OCI-LY1 (cell line): ENCODE measurements around the gene LPIN1.
"Not testable (repeated sequence)": the region's sequence is repeated elsewhere in the genome, so short reads cannot be mapped to it uniquely, and the experiment has no call there.

Experiments used
- H2AFZ ChIP-seq: fragments of 200-600 bp; sonication (generic), shearing (Covaris generic); 2 replicates; pipeline ENCODE4 v1.6.0; 2014; ENCODE audit warnings: antibody characterized with exemption, mild to moderate bottlenecking, low read length
- H3F3A ChIP-seq: fragments of 200-600 bp; sonication (generic), shearing (Covaris generic); 2 replicates; pipeline ENCODE4 v1.6.0; 2014; ENCODE audit warnings: mild to moderate bottlenecking, antibody characterized with exemption, low read length, moderate library complexity; ENCODE audit not compliant: insufficient read depth
- H3K27ac ChIP-seq: fragments of 200-600 bp; sonication (generic); 2 replicates; pipeline ENCODE4 v1.5.1; 2014; ENCODE audit warnings: low read length, mixed run types, mild to moderate bottlenecking, low read depth; ENCODE audit not compliant: poor library complexity, severe bottlenecking
- H3K27me3 ChIP-seq: fragments of 200-600 bp; sonication (generic); 2 replicates; pipeline ENCODE4 v1.6.0; 2014; ENCODE audit warnings: antibody characterized with exemption, mild to moderate bottlenecking, low read length, moderate library complexity; ENCODE audit not compliant: insufficient read depth
- H3K36me3 ChIP-seq: fragments of 200-600 bp; sonication (generic); 2 replicates; pipeline ENCODE4 v1.6.1; 2014; ENCODE audit warnings: mild to moderate bottlenecking, antibody characterized with exemption, low read length, moderate library complexity, mixed read lengths; ENCODE audit not compliant: insufficient read depth
- H3K4me1 ChIP-seq: fragments of 200-600 bp; sonication (generic); 2 replicates; pipeline ENCODE4 v1.5.1; 2014; ENCODE audit warnings: mild to moderate bottlenecking, low read length, moderate library complexity; ENCODE audit not compliant: insufficient read depth, severe bottlenecking
- H3K4me2 ChIP-seq: fragments of 200-600 bp; sonication (generic), shearing (Covaris generic); 2 replicates; pipeline ENCODE4 v1.6.1; 2014; ENCODE audit warnings: low read length
- H3K4me3 ChIP-seq: fragments of 200-600 bp; sonication (generic); 2 replicates; pipeline ENCODE4 v1.5.1; 2014; ENCODE audit warnings: low read length, low read depth, mild to moderate bottlenecking, mixed read lengths; ENCODE audit not compliant: poor library complexity, severe bottlenecking
- H3K79me2 ChIP-seq: fragments of 200-600 bp; shearing (Covaris generic); 2 replicates; pipeline ENCODE4 v1.6.1; 2016; ENCODE audit warnings: mixed run types, low read length, mixed read lengths; ENCODE audit not compliant: insufficient read depth
- H3K9ac ChIP-seq: fragments of 200-600 bp; sonication (generic), shearing (Covaris generic); 2 replicates; pipeline ENCODE4 v1.6.1; 2014; ENCODE audit warnings: mild to moderate bottlenecking, low read length, mixed read lengths
- H3K9me2 ChIP-seq: fragments of 200-600 bp; sonication (generic), shearing (Covaris generic); 2 replicates; pipeline ENCODE4 v1.6.1; 2014; ENCODE audit warnings: low read depth, mild to moderate bottlenecking, low read length, mixed read lengths
- H3K9me3 ChIP-seq: fragments of 200-600 bp; shearing (Covaris generic); 2 replicates; pipeline ENCODE4 v1.6.1; 2014; ENCODE audit warnings: low read length, mixed read lengths
- H4K20me1 ChIP-seq: fragments of 200-600 bp; sonication (generic), shearing (Covaris generic); 2 replicates; pipeline ENCODE4 v1.6.0; 2016; ENCODE audit warnings: mild to moderate bottlenecking, low read length; ENCODE audit not compliant: insufficient read depth
- CTCF ChIP-seq: fragments of 200-600 bp; sonication (generic), shearing (Covaris generic); IDR thresholded peaks from 2 replicates; pipeline ENCODE4 v1.5.1; 2017; ENCODE audit warnings: mild to moderate bottlenecking, antibody characterized with exemption, low read length, moderate library complexity, mixed read lengths
- EZH2 ChIP-seq: fragments of 200-600 bp; sonication (generic), shearing (Covaris generic); IDR thresholded peaks from 2 replicates; pipeline ENCODE4 v1.8.0; 2017; ENCODE audit warnings: borderline replicate concordance, mixed run types, mild to moderate bottlenecking, antibody characterized with exemption, low read length, moderate library complexity, mixed read lengths

LPIN1 gene

GRCh38 chr2:11758647-11759046 lies 12.2 kb downstream of the LPIN1 start:
- H3K79me2 ChIP-seq, result peaks cover 37% of the 10 kb centered on the region

GRCh38 chr2:11759182-11759975 lies 12.9 kb downstream of the LPIN1 start:
- H2AFZ ChIP-seq, H3K27ac ChIP-seq, H4K20me1 ChIP-seq, H3F3A ChIP-seq, H3K4me3 ChIP-seq, H3K9me2 ChIP-seq, H3K9me3 ChIP-seq, H3K9ac ChIP-seq, H3K27me3 ChIP-seq, H3K4me2 ChIP-seq: not testable (repeated sequence)
- Histone ChIP-seq H3K36me3 (peaks cover 20% of the 10 kb centered on the region), H3K4me1 (peaks cover 35% of the 10 kb centered on the region), H3K79me2 (peaks cover 37% of the 10 kb centered on the region)

More at GRCh38 chr2:11758647-11759046, 12.2 kb downstream of the LPIN1 start:
- H3K9me2 ChIP-seq, result no peaks in the 10 kb centered on the region
- H3K9me3 ChIP-seq, result 0 out of 2 replicates have a peak, but pooled peaks cover 3% of the 10 kb centered on the region
- H3K9ac ChIP-seq, result no peak overlapping the region
- H4K20me1 ChIP-seq, result no peaks in the 10 kb centered on the region
- H3K27ac ChIP-seq, result no peak overlapping the region
- H3K4me3 ChIP-seq, result no peak overlapping the region
- H3K4me2 ChIP-seq, result no peak overlapping the region
- TF ChIP-seq CTCF, result no peak
- no peak for TF ChIP-seq EZH2
- H3K4me1 ChIP-seq, result peaks cover 42% of the 10 kb centered on the region
- no peaks in the 10 kb centered on the region for H3K27me3 ChIP-seq
- no peak overlapping the region for H2AFZ ChIP-seq
- no peaks in the 10 kb centered on the region for H3F3A ChIP-seq
- peaks cover 20% of the 10 kb centered on the region for H3K36me3 ChIP-seq

- H3F3A ChIP-seq, result no peaks in the 10 kb centered on the region
- H3K9me2 ChIP-seq, result no peaks in the 10 kb centered on the region
- H2AFZ ChIP-seq, result no peak overlapping the region
- peak overlapping the region; percentile 8 for H3K27ac ChIP-seq
- H3K9ac ChIP-seq, result no peak overlapping the region
- H3K9me3 ChIP-seq, result 0 out of 2 replicates have a peak, but pooled peaks cover 3% of the 10 kb centered on the region
- peaks cover 17% of the 10 kb centered on the region for H3K4me1 ChIP-seq
- peaks cover 36% of the 10 kb centered on the region for H3K36me3 ChIP-seq
- no peak for TF ChIP-seq EZH2
- no peak for TF ChIP-seq CTCF
- H3K4me2 ChIP-seq, result no peak overlapping the region
- H3K4me3 ChIP-seq, result no peak overlapping the region
- no peaks in the 10 kb centered on the region for H3K27me3 ChIP-seq
- H3K79me2 ChIP-seq, result peaks cover 32% of the 10 kb centered on the region
- no peaks in the 10 kb centered on the region for H4K20me1 ChIP-seq
Measured at GRCh38 chr2:11761259-11761658, 14.8 kb downstream of the LPIN1 start.

- H3K4me1 ChIP-seq, result peaks cover 12% of the 10 kb centered on the region
Measured at GRCh38 chr2:11762031-11762430, 15.6 kb downstream of the LPIN1 start.

More at GRCh38 chr2:11762031-11762430, 15.6 kb downstream of the LPIN1 start:
- no peaks in the 10 kb centered on the region for H3K9me2 ChIP-seq
- no peak overlapping the region for H3K9ac ChIP-seq
- no peaks in the 10 kb centered on the region for H3F3A ChIP-seq
- no peak for TF ChIP-seq CTCF
- TF ChIP-seq EZH2, result no peak
- peaks cover 24% of the 10 kb centered on the region for H3K79me2 ChIP-seq
- H3K36me3 ChIP-seq, result peaks cover 42% of the 10 kb centered on the region
- no peak overlapping the region for H3K4me2 ChIP-seq
- no peaks in the 10 kb centered on the region for H3K27me3 ChIP-seq
- no peak overlapping the region for H3K4me3 ChIP-seq
- no peak overlapping the region for H2AFZ ChIP-seq
- H3K9me3 ChIP-seq, result 0 out of 2 replicates have a peak, but pooled peaks cover 3% of the 10 kb centered on the region
- H4K20me1 ChIP-seq, result no peaks in the 10 kb centered on the region
- no peak overlapping the region for H3K27ac ChIP-seq
